ENCODE data around the gene ETV3L. TPM values are rescaled to one million over a fixed set of nuclear protein-coding genes. Genes with fewer than 3 reads are reported as not detected.

ETV3L gene
- total and polyA plus RNA-seq, 10 donors, result not detected

DNA sequence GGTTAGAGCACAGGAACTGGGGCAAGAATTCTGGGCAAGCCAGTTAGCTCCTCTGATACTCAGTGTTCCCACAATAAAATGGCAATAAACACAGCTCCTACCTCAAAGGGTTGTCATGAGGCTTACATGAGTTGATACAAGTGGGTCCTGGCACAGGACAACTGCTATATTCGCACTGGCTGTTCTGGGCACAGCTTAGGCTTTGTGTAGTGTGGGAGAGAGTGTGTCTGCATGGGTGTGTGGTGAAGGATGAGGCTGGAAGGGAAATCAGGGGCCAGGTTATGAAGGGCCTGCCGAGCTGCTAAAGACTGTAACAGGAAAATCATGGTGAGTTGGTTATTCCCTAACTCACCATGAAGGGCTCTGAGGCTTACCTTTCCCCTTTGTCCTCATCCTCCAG lies 19.8 kb upstream of the ETV3L start:
- H3K27me3 ChIP-seq (replicated peaks in 1 of 7), result peaks cover 0 to 4% (median 0%) of the 10 kb centered on the region in 7 donors
- peaks cover 0 to 45% (median 24%) of the 10 kb centered on the region in 6 donors for H3K36me3 ChIP-seq
- intact Hi-C loops (cut with DNase I; ENCODE audit: low total_unique reads), result no loop called here
- no peak for DNase-seq
- H3K4me3 ChIP-seq, result no peak overlapping the region
- WGBS, 5 donors, result 85 to 90% (median 87%) methylated on average over 2 of the region's 2 CpGs
- peaks cover 0 to 29% (median 3%) of the 10 kb centered on the region in 6 donors for H3K4me1 ChIP-seq
- H3K9me3 ChIP-seq, result no peaks in the 10 kb centered on the region
- H3K27ac ChIP-seq, result no peak overlapping the region
- no peak for TF ChIP-seq POLR2A (IDR thresholded peaks at IDR 0.05)
- no peak for TF ChIP-seq POLR2AphosphoS5 (IDR thresholded peaks at IDR 0.05)
- TF ChIP-seq, protein P1, sequence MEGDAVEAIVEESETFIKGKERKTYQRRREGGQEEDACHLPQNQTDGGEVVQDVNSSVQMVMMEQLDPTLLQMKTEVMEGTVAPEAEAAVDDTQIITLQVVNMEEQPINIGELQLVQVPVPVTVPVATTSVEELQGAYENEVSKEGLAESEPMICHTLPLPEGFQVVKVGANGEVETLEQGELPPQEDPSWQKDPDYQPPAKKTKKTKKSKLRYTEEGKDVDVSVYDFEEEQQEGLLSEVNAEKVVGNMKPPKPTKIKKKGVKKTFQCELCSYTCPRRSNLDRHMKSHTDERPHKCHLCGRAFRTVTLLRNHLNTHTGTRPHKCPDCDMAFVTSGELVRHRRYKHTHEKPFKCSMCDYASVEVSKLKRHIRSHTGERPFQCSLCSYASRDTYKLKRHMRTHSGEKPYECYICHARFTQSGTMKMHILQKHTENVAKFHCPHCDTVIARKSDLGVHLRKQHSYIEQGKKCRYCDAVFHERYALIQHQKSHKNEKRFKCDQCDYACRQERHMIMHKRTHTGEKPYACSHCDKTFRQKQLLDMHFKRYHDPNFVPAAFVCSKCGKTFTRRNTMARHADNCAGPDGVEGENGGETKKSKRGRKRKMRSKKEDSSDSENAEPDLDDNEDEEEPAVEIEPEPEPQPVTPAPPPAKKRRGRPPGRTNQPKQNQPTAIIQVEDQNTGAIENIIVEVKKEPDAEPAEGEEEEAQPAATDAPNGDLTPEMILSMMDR (IDR thresholded peaks at IDR 0.05 in 8 of 11, conservative IDR thresholded peaks at IDR 0.05 in 3 of 11), result no peak

DNA sequence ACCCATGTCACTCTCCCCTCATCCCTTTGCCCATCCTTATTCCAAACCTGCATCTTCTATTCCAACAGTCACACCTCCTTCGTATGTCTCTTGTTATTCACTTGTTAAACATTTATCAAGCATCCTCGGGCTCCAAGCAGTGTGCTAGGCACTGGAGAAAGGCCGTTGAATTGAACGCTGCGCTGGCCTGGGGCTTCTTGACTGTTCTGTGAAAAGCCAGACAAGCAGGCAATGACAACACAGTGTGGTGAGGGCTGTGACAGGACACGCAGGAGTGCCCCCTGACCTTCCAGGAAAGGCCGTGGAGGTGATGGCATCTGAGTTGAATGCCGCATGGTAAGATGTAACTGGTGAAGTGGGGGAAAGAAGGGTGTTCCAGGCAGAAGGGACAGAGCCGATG lies 19.4 kb upstream of the ETV3L start:
- Histone ChIP-seq H3K4me1 (peaks cover 0 to 24% (median 2%) of the 10 kb centered on the region in 6 donors), H3K4me3 (no peak overlapping the region), H3K36me3 (peaks cover 0 to 40% (median 21%) of the 10 kb centered on the region in 6 donors), H3K27ac (no peak overlapping the region), H3K27me3 (replicated peaks in 1 of 7) (peaks cover 0 to 9% (median 0%) of the 10 kb centered on the region in 7 donors), H3K9me3 (no peaks in the 10 kb centered on the region)
- WGBS, 5 donors, result 90 to 95% (median 92%) methylated on average over 9 of the region's 9 CpGs
- DNase-seq, result peak; percentile 43
- TF ChIP-seq POLR2AphosphoS5 (IDR thresholded peaks at IDR 0.05), result no peak
- TF ChIP-seq POLR2A (IDR thresholded peaks at IDR 0.05), result no peak
- TF ChIP-seq, protein P1 (IDR thresholded peaks at IDR 0.05 in 8 of 11, conservative IDR thresholded peaks at IDR 0.05 in 3 of 11), result no peak
- intact Hi-C loops (cut with DNase I; ENCODE audit: low total_unique reads), result no loop called here

DNA sequence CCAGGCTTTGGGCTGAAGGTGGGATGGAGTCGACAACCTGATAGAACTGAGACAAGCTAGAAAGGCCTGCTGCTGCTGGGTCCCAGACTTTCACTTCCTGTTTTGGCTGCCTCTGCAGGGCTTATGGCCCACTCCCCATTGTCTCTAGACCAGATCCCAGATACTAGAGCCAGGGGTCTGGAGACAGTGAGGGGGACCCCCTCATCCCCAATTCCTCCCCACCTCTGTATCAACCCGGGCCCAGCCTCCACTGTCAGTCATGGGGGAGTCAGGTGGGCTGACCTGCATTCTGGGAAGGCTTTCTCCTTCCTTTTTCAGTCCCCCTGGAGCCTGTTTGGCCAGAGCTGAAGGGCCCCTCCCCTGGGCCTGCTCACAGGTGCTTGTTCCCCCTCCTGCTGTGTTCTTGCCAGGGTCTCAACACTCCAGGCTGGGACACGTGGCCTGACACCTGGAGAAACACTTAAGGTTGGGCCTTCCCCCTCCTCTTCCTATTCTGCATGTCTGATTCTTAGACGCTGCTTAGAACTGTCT lies 18.0 kb upstream of the ETV3L start:
- TF ChIP-seq POLR2AphosphoS5 (IDR thresholded peaks at IDR 0.05) (no peak), POLR2A (IDR thresholded peaks at IDR 0.05) (no peak)
- TF ChIP-seq, protein P1 (IDR thresholded peaks at IDR 0.05 in 8 of 11, conservative IDR thresholded peaks at IDR 0.05 in 3 of 11), result no peak
- Histone ChIP-seq H3K36me3 (peaks cover 0 to 26% (median 8%) of the 10 kb centered on the region in 6 donors), H3K27me3 (replicated peaks in 1 of 7) (peaks cover 0 to 23% (median 0%) of the 10 kb centered on the region in 7 donors), H3K4me1 (peaks cover 0 to 26% (median 5%) of the 10 kb centered on the region in 6 donors), H3K4me3 (no peak overlapping the region), H3K27ac (peak overlapping the region in 1 of 8 donors; percentile 27), H3K9me3 (no peaks in the 10 kb centered on the region)
- peak; percentile 65 for DNase-seq
- 52 to 80% (median 70%) methylated on average over 3 to 4 of the region's 4 CpGs for WGBS, 5 donors
- intact Hi-C loops (cut with DNase I; ENCODE audit: low total_unique reads), result no loop called here

DNA sequence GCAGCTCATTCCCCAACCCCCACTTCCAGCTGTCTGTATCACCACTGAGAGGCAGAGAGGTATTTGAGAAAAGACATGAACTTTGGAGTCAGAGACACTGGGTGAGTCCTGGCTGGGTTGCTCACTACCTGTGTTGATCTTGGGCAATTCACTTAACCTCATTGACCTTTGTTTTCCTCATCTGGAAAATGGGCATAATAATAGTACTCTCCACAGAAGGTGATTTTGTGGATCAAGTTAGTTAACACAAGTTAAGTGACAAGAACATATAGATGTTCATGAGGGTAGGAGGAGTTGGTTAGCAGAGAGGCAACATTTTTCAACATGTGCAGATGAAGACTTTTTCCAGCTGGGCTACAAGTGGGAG lies 17.1 kb upstream of the ETV3L start:
- no peaks in the 10 kb centered on the region for H3K9me3 ChIP-seq
- H3K27ac ChIP-seq, result no peak overlapping the region
- peaks cover 0 to 25% (median 5%) of the 10 kb centered on the region in 6 donors for H3K4me1 ChIP-seq
- TF ChIP-seq, protein P1 (IDR thresholded peaks at IDR 0.05 in 8 of 11, conservative IDR thresholded peaks at IDR 0.05 in 3 of 11), result no peak
- no peak for TF ChIP-seq POLR2A (IDR thresholded peaks at IDR 0.05)
- TF ChIP-seq POLR2AphosphoS5 (IDR thresholded peaks at IDR 0.05), result no peak
- intact Hi-C loops (cut with DNase I; ENCODE audit: low total_unique reads), result no loop called here
- no peak for DNase-seq
- peaks cover 0 to 18% (median 2%) of the 10 kb centered on the region in 6 donors for H3K36me3 ChIP-seq
- H3K27me3 ChIP-seq (replicated peaks in 1 of 7), result peaks cover 0 to 30% (median 0%) of the 10 kb centered on the region in 7 donors
- no peak overlapping the region for H3K4me3 ChIP-seq

Measured in spleen (tissue), 11 donors.